Ishikawa (cell line): Measurements from ENCODE around the gene GRHL1.

Experiments
- CEBPB ChIP-seq: IDR thresholded peaks from 2 replicates; pipeline ENCODE4 v1.6.1; 2012
- CREB1 ChIP-seq: IDR thresholded peaks from 2 replicates; pipeline ENCODE4 v1.6.1; 2012; ENCODE audit warnings: low read depth
- EGR1 ChIP-seq: IDR thresholded peaks from 2 replicates; pipeline ENCODE4 v1.6.1; 2012
- EP300 ChIP-seq: IDR thresholded peaks from 2 replicates; pipeline ENCODE4 v1.6.1; 2012; ENCODE audit warnings: borderline replicate concordance
- FOXM1 ChIP-seq: IDR thresholded peaks from 2 replicates; pipeline ENCODE4 v1.6.1; 2012; ENCODE audit warnings: low read depth, borderline replicate concordance
- NFIC ChIP-seq: IDR thresholded peaks from 2 replicates; pipeline ENCODE4 v1.6.1; 2012
- RAD21 ChIP-seq: IDR thresholded peaks from 2 replicates; pipeline ENCODE4 v1.6.1; 2012; ENCODE audit warnings: low read depth
- TAF1 ChIP-seq: IDR thresholded peaks from 2 replicates; pipeline ENCODE4 v1.6.1; 2012; ENCODE audit warnings: low read depth, mild to moderate bottlenecking
- TCF12 ChIP-seq: IDR thresholded peaks from 2 replicates; pipeline ENCODE4 v1.6.1; 2012; ENCODE audit warnings: low read depth
- TEAD4 ChIP-seq: IDR thresholded peaks from 2 replicates; pipeline ENCODE4 v1.6.1; 2012
- YY1 ChIP-seq: IDR thresholded peaks from 2 replicates; pipeline ENCODE4 v1.6.1; 2012; ENCODE audit warnings: low read depth
- ZBTB7A ChIP-seq: IDR thresholded peaks from 2 replicates; pipeline ENCODE4 v1.6.1; 2012; ENCODE audit warnings: low read depth
- TF ChIP-seq, protein P1 (sequence below): IDR thresholded peaks from 2 replicates; pipeline ENCODE4 v1.6.1; 2012
- TF ChIP-seq, protein P2 (sequence below): IDR thresholded peaks from 2 replicates; pipeline ENCODE4 v1.6.1; 2012
- TF ChIP-seq, protein P3 (sequence below): IDR thresholded peaks from 2 replicates; pipeline ENCODE4 v1.6.1; 2012; ENCODE audit warnings: low read depth, mild to moderate bottlenecking

GRHL1 gene

DNA sequence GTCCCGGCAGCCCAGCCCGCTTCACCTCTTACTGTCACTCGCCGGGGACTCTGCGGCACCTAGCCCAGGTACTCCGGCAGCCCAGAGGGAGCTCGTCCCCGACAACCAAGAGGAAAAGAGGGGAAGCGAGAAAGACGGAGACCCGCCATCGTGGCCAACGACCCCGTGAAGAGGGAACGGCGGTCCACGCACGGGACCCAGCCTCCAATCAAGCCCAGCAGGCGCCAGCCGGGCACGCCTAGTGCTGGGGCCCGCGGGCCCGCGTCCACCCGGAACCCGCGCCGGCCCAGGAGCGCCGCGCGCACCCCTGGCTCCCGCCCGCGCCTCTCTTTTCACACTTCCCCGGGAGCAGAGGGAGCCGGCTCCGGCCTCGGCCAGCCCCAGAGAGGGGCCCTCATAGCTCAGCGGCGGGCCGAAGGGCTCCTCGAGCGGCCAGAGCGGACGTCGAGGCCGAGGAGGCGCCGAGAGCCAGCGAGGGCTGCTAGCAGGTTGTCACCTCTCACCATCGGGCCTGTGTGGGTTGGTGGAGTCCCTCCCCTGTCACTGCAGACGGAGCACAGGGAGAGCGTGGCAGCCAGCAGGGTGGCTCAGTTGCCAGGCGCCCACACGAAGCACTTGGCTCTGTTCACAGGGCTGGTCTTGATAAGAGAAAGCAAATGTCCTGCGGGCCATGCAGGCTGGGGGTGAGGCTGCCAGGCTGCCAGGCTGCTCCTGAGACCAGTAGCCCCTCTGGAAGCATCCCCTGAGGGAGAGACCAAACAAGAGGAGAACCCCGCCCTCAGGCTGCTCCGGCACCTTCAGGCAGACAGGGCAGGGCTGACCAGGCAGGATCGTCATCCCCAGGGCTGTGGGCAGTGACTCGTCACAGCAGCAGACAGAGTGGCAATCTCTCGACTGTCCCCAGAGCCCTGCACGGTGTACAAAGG lies 55.0 kb downstream of the GRHL1 start:
- TF ChIP-seq TCF12 (no peak), CEBPB (no peak), YY1 (no peak), RAD21 (no peak), NFIC (no peak), TAF1 (no peak), CREB1 (no peak), EGR1 (no peak), TEAD4 (no peak), EP300 (no peak)
- TF ChIP-seq, protein P1, sequence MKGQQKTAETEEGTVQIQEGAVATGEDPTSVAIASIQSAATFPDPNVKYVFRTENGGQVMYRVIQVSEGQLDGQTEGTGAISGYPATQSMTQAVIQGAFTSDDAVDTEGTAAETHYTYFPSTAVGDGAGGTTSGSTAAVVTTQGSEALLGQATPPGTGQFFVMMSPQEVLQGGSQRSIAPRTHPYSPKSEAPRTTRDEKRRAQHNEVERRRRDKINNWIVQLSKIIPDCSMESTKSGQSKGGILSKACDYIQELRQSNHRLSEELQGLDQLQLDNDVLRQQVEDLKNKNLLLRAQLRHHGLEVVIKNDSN = no peak
- TF ChIP-seq, protein P2, sequence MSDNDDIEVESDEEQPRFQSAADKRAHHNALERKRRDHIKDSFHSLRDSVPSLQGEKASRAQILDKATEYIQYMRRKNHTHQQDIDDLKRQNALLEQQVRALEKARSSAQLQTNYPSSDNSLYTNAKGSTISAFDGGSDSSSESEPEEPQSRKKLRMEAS = no peak

DNA sequence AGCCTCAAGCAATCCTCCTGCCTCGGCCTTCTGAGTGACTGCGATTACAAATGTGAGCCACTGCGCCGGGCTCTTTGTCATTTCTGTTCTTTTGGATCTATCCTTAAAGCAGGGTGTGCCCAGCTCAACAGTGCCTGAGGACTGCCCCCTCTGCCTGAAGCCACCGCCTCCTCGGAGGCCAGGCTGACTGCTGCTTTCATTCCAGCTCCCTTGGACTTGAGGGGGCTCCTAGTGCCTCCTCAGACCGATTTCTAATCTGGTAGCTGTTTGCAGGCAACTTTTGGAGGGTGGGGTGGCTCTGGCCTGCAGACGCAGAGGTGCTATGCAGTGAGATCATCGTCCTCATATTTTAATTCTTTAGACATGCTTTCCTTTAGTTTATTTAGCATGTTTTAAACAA lies 55.9 kb downstream of the GRHL1 start:
- TF ChIP-seq EP300 (no peak), EGR1 (no peak), YY1 (no peak), TAF1 (no peak), CEBPB (no peak), RAD21 (no peak), FOXM1 (no peak)
- TF ChIP-seq, protein P1 = no peak
- TF ChIP-seq, protein P3, sequence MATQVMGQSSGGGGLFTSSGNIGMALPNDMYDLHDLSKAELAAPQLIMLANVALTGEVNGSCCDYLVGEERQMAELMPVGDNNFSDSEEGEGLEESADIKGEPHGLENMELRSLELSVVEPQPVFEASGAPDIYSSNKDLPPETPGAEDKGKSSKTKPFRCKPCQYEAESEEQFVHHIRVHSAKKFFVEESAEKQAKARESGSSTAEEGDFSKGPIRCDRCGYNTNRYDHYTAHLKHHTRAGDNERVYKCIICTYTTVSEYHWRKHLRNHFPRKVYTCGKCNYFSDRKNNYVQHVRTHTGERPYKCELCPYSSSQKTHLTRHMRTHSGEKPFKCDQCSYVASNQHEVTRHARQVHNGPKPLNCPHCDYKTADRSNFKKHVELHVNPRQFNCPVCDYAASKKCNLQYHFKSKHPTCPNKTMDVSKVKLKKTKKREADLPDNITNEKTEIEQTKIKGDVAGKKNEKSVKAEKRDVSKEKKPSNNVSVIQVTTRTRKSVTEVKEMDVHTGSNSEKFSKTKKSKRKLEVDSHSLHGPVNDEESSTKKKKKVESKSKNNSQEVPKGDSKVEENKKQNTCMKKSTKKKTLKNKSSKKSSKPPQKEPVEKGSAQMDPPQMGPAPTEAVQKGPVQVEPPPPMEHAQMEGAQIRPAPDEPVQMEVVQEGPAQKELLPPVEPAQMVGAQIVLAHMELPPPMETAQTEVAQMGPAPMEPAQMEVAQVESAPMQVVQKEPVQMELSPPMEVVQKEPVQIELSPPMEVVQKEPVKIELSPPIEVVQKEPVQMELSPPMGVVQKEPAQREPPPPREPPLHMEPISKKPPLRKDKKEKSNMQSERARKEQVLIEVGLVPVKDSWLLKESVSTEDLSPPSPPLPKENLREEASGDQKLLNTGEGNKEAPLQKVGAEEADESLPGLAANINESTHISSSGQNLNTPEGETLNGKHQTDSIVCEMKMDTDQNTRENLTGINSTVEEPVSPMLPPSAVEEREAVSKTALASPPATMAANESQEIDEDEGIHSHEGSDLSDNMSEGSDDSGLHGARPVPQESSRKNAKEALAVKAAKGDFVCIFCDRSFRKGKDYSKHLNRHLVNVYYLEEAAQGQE = no peak

DNA sequence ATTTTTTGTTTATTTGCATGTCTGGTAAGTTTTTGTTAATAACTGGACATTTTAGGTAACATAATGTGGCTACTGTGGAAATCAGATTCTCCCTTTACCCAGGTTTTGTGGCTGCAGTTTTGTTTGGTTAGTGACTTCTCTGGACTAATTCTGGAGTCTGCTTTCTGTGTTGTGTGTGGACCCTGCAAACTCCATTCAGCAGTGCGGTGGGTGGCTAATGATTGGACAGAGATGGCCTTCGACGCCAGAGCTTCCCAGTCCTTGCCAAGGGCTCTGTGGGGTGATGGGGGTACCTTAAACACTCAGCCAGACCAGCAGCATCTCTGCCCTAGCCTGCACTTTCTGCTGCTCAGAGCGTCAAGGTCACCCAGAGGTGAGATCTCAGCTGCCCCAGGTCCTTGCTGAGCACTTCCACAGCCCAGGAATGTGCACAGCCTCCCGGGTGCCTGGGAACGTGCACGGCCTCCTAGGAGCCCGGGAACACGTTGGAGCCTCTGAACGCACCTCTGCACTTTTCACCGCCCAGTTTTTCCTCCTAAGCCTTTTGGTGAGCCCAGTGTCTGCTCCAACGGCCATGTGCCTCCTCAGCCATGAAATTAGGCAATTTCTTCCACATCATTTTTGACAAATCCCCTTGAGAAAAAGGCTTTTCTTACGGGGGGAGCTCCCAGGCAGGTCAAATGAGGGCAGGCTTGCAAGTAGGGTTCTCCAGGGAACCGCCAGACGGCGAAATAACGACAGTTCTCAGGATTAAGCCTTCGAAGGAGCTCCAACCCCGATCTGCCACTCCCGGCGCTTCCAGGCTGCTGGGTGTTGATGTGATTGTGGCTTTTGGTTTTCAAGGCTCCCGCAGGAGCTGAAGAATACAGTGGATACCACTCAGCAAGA lies 56.7 kb downstream of the GRHL1 start:
- TF ChIP-seq NFIC (no peak), ZBTB7A (no peak), CREB1 (no peak), TAF1 (no peak), YY1 (no peak), EP300 (no peak), CEBPB (no peak), RAD21 (no peak)
- TF ChIP-seq, protein P3 = no peak
- TF ChIP-seq, protein P1 = no peak

DNA sequence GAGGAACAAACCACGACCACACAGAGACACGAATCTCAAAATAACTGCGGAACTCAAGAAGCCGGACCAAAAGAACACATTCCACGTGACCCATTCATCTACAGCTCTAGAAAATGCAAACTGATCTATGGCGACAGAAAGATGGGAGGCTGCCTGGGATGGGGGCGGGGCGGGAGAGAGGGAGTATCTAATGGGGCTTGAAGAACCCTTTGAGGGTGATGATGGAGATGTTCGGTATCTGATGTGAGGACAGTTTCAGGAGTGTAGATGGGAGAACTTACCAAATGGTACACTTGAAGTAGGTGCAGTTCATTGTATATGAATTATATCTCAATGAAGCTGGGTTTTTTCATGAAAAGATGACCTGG lies 57.3 kb downstream of the GRHL1 start:
- no peak for TF ChIP-seq EGR1
- no peak for TF ChIP-seq RAD21
- no peak for TF ChIP-seq NFIC
- TF ChIP-seq, protein P1 = no peak
- no peak for TF ChIP-seq ZBTB7A
- TF ChIP-seq TCF12 = no peak
- TF ChIP-seq TEAD4 = no peak
- TF ChIP-seq YY1 = no peak
